ENCODE measurements around the gene GPR150.

GPR150 gene

DNA sequence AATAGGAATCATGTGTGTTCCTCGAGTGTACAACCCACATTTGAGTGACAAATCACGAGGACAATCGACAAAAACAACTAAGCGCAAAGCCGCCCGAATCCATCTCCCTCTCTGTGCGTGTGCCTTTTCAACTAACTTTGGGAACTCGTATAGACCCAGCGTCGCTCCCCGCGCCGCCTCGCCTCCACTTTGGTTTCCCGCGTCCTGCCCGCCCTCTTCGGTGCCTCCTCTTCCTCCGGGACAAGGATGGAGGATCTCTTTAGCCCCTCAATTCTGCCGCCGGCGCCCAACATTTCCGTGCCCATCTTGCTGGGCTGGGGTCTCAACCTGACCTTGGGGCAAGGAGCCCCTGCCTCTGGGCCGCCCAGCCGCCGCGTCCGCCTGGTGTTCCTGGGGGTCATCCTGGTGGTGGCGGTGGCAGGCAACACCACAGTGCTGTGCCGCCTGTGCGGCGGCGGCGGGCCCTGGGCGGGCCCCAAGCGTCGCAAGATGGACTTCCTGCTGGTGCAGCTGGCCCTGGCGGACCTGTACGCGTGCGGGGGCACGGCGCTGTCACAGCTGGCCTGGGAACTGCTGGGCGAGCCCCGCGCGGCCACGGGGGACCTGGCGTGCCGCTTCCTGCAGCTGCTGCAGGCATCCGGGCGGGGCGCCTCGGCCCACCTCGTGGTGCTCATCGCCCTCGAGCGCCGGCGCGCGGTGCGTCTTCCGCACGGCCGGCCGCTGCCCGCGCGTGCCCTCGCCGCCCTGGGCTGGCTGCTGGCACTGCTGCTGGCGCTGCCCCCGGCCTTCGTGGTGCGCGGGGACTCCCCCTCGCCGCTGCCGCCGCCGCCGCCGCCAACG lies at the start of gene GPR150:
TSS of gene GPR150 (plus strand) at position 58 of the 840 bp plus-strand sequence. CDS start at position 247, 189 bp downstream.
- Histone ChIP-seq H3K27ac (no peak within 1 kb of the TSS), H3K4me1 (ENCODE audit: control insufficient read depth in 1 of 2, insufficient read depth in 1 of 2, low read depth in 1 of 2, low read length in 1 of 2) (peaks cover 24 to 25% of the 10 kb centered on the region in 2 experiments), H3K9me3 (no peaks in the 10 kb centered on the region), H3K27me3 (peaks cover 60% of the 10 kb centered on the region), H3K4me3 (ENCODE audit: low read depth in 1 of 2, low read length in 1 of 2) (peak within 1 kb of the TSS; percentile 49 to 56), H3K36me3 (no peaks in the 10 kb centered on the region)
- TF ChIP-seq, protein P1, sequence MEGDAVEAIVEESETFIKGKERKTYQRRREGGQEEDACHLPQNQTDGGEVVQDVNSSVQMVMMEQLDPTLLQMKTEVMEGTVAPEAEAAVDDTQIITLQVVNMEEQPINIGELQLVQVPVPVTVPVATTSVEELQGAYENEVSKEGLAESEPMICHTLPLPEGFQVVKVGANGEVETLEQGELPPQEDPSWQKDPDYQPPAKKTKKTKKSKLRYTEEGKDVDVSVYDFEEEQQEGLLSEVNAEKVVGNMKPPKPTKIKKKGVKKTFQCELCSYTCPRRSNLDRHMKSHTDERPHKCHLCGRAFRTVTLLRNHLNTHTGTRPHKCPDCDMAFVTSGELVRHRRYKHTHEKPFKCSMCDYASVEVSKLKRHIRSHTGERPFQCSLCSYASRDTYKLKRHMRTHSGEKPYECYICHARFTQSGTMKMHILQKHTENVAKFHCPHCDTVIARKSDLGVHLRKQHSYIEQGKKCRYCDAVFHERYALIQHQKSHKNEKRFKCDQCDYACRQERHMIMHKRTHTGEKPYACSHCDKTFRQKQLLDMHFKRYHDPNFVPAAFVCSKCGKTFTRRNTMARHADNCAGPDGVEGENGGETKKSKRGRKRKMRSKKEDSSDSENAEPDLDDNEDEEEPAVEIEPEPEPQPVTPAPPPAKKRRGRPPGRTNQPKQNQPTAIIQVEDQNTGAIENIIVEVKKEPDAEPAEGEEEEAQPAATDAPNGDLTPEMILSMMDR (IDR thresholded peaks at IDR 0.05): no peak

GRCh38 chr5:95572016-95572415 lies 47.9 kb upstream of the GPR150 start:
- H3K4me3 ChIP-seq (ENCODE audit: low read depth in 1 of 2, low read length in 1 of 2): no peak overlapping the region
- H3K4me1 ChIP-seq (ENCODE audit: control insufficient read depth in 1 of 2, insufficient read depth in 1 of 2, low read depth in 1 of 2, low read length in 1 of 2): no peaks in the 10 kb centered on the region
- H3K9me3 ChIP-seq: no peaks in the 10 kb centered on the region
- TF ChIP-seq, protein P1 (IDR thresholded peaks at IDR 0.05): no peak
- H3K27me3 ChIP-seq: no peaks in the 10 kb centered on the region
- no peak overlapping the region for H3K27ac ChIP-seq
- H3K36me3 ChIP-seq: no peaks in the 10 kb centered on the region

DNA sequence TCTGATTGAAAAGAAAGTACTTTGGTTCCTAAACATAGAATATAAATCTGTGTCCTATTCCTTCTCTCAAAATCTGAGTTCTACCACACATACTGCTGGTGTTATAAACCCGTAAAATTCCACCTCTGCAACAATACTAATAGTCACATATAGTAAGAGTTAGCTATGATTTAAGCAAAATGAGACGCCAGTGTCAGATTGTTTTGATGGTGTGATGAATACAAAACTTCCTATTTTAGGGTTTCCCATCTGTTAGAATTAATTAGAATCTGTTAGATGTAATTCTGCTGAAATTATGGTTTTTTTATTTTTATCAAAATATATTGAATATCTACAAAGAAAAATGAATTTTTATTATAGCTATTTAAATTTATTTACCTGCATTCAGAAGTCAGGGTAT lies 38.3 kb upstream of the GPR150 start:
- H3K36me3 ChIP-seq: no peaks in the 10 kb centered on the region
- TF ChIP-seq, protein P1 (IDR thresholded peaks at IDR 0.05): no peak
- H3K9me3 ChIP-seq: no peaks in the 10 kb centered on the region
- no peaks in the 10 kb centered on the region for H3K27me3 ChIP-seq
- H3K4me1 ChIP-seq (ENCODE audit: control insufficient read depth in 1 of 2, insufficient read depth in 1 of 2, low read depth in 1 of 2, low read length in 1 of 2): no peaks in the 10 kb centered on the region
- H3K27ac ChIP-seq: no peak overlapping the region
- H3K4me3 ChIP-seq (ENCODE audit: low read depth in 1 of 2, low read length in 1 of 2): no peak overlapping the region

GRCh38 chr5:95583992-95584391 lies 35.9 kb upstream of the GPR150 start:
- Histone ChIP-seq H3K4me3 (ENCODE audit: low read depth in 1 of 2, low read length in 1 of 2) (no peak overlapping the region), H3K9me3 (no peaks in the 10 kb centered on the region), H3K27me3 (no peaks in the 10 kb centered on the region), H3K36me3 (no peaks in the 10 kb centered on the region), H3K4me1 (ENCODE audit: control insufficient read depth in 1 of 2, insufficient read depth in 1 of 2, low read depth in 1 of 2, low read length in 1 of 2) (no peaks in the 10 kb centered on the region), H3K27ac (no peak overlapping the region)
- TF ChIP-seq, protein P1 (IDR thresholded peaks at IDR 0.05): no peak

DNA sequence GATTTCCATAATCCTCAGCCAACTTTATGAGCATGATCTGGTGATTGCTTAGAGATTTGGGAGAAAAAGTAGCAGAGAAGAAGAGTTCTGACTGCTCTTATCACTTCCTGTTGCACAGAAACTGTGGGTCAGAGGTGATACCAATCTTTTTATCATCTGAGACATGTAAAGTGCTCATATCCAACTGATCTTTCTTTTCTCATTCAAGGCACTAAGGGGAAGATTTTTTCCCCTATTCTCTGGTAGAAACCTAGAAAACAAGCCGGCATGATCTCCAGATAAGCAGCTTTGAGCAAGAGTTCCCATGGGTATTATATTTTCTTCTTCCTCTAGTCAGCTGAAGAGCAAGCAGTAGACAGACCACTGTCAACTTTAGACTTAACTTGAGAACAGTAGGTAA lies 29.0 kb upstream of the GPR150 start:
- no peaks in the 10 kb centered on the region for H3K36me3 ChIP-seq
- no peaks in the 10 kb centered on the region for H3K9me3 ChIP-seq
- no peaks in the 10 kb centered on the region for H3K4me1 ChIP-seq (ENCODE audit: control insufficient read depth in 1 of 2, insufficient read depth in 1 of 2, low read depth in 1 of 2, low read length in 1 of 2)
- no peak overlapping the region for H3K27ac ChIP-seq
- TF ChIP-seq, protein P1 (IDR thresholded peaks at IDR 0.05): no peak
- no peak overlapping the region for H3K4me3 ChIP-seq (ENCODE audit: low read depth in 1 of 2, low read length in 1 of 2)
- H3K27me3 ChIP-seq: no peaks in the 10 kb centered on the region
